ENCODE data around the gene FAM131B.

DNA sequence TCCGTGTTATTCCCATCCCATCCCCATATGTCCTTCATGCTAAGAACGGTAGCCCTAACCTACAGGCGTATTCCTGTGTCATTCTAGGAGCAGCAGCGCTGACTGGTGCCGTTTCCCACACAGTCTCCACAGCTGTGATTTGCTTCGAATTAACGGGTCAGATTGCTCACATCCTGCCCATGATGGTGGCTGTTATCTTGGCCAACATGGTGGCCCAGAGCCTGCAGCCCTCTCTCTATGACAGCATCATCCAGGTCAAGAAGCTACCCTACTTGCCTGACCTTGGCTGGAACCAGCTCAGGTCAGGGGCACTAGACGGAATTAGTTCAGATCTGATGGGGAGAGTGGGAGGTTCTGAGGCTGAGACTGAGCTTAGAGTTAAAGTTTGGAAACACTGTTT is 20.7 kb downstream of the FAM131B start:
- TF ChIP-seq BACH2 (CRISPR knock-in tag; IDR thresholded peaks at IDR 0.05; ENCODE audit: borderline replicate concordance) (no peak), ESRRG (CRISPR knock-in tag; IDR thresholded peaks at IDR 0.05) (no peak), ARNTL (CRISPR knock-in tag; IDR thresholded peaks at IDR 0.05; ENCODE audit: borderline replicate concordance, low read depth) (no peak), ISL1 (CRISPR knock-in tag; IDR thresholded peaks at IDR 0.05) (no peak)
- TF ChIP-seq, protein P1, sequence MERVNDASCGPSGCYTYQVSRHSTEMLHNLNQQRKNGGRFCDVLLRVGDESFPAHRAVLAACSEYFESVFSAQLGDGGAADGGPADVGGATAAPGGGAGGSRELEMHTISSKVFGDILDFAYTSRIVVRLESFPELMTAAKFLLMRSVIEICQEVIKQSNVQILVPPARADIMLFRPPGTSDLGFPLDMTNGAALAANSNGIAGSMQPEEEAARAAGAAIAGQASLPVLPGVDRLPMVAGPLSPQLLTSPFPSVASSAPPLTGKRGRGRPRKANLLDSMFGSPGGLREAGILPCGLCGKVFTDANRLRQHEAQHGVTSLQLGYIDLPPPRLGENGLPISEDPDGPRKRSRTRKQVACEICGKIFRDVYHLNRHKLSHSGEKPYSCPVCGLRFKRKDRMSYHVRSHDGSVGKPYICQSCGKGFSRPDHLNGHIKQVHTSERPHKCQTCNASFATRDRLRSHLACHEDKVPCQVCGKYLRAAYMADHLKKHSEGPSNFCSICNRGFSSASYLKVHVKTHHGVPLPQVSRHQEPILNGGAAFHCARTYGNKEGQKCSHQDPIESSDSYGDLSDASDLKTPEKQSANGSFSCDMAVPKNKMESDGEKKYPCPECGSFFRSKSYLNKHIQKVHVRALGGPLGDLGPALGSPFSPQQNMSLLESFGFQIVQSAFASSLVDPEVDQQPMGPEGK (CRISPR knock-in tag; IDR thresholded peaks at IDR 0.05; ENCODE audit: borderline replicate concordance), result no peak

Measured in SK-N-SH treated with all-trans-retinoic acid at 6 μM for 48 hours (cell line).